Activated naive CD4-positive, alpha-beta T cell treated with anti-CD3 and anti-CD28 coated beads, Interleukin-2, amount 10 ng/mL, durations not matched to agents 7 days and 5 days (primary cell): ENCODE results near the gene PHF19.

Source experiments
- CTCF ChIA-PET: fragments of 350-600 bp; sonication (Branson Sonifier 250); formaldehyde crosslinking; loops from one replicate; lab custom pipeline; 2021; ENCODE audit warnings: antibody characterized with exemption; lab: Charles Lee
- DNase-seq: peaks from one replicate; pipeline ENCODE4 v3.0.0-alpha.2; 2020
- H3K27ac Mint-ChIP-seq: one replicate; pipeline ENCODE4 v1.8.0; 2021; ENCODE audit warnings: mild to moderate bottlenecking, moderate library complexity, mixed read lengths
- H3K27me3 Mint-ChIP-seq: one replicate; pipeline ENCODE4 v1.8.0; 2021; ENCODE audit warnings: mild to moderate bottlenecking, mixed read lengths
- H3K36me3 Mint-ChIP-seq: one replicate; pipeline ENCODE4 v1.8.0; 2021; ENCODE audit warnings: mixed read lengths
- H3K4me1 Mint-ChIP-seq: one replicate; pipeline ENCODE4 v1.8.0; 2021; ENCODE audit warnings: mixed read lengths
- H3K4me3 Mint-ChIP-seq: one replicate; pipeline ENCODE4 v1.8.0; 2021; ENCODE audit warnings: mild to moderate bottlenecking, moderate library complexity, mixed read lengths
- H3K9me3 Mint-ChIP-seq: one replicate; pipeline ENCODE4 v1.8.0; 2021; ENCODE audit warnings: mixed read lengths

PHF19 gene

GRCh38 chr9:120891884-120892747, 15.1 kb upstream of the PHF19 start:
- Mint-ChIP-seq H3K27me3 (no peaks in the 10 kb centered on the region), H3K4me3 (peak overlapping the region; percentile 72), H3K4me1 (peaks cover 94% of the 10 kb centered on the region), H3K9me3 (no peaks in the 10 kb centered on the region), H3K36me3 (peaks cover 22% of the 10 kb centered on the region), H3K27ac (peak overlapping the region; percentile 99)
- CTCF ChIA-PET, result interaction anchor here (1.2 to 4.2 kb wide), 11 partner anchors 11 to 136 kb away, joined by 3 to 31 read pairs (median 6); partner anchors contain the start of gene TRAF1
- peak; percentile 60 for DNase-seq

GRCh38 chr9:120891245-120891883, 14.4 kb upstream of the PHF19 start:
- Mint-ChIP-seq H3K36me3 (peaks cover 19% of the 10 kb centered on the region), H3K4me3 (peak overlapping the region; percentile 72), H3K27ac (peak overlapping the region; percentile 99), H3K27me3 (no peaks in the 10 kb centered on the region), H3K4me1 (peaks cover 94% of the 10 kb centered on the region), H3K9me3 (no peaks in the 10 kb centered on the region)
- CTCF ChIA-PET, result interaction anchor here (1.2 to 4.2 kb wide), 11 partner anchors 11 to 135 kb away, joined by 3 to 31 read pairs (median 6); partner anchors contain the start of gene TRAF1
- DNase-seq, result peak; percentile 84

- CTCF ChIA-PET, result interaction anchor here (0.7 to 4.2 kb wide), 12 partner anchors 11 to 135 kb away, joined by 3 to 31 read pairs (median 6); no protein-coding TSS in a partner anchor
- peak; percentile 60 for DNase-seq
- Mint-ChIP-seq H3K27me3 (no peaks in the 10 kb centered on the region), H3K27ac (peak overlapping the region; percentile 99), H3K36me3 (peaks cover 26% of the 10 kb centered on the region), H3K4me1 (peaks cover 95% of the 10 kb centered on the region), H3K4me3 (peak overlapping the region; percentile 72), H3K9me3 (no peaks in the 10 kb centered on the region)
Observed at GRCh38 chr9:120890320-120891244, 13.6 kb upstream of the PHF19 start.

GRCh38 chr9:120889606-120890271, 12.8 kb upstream of the PHF19 start:
- DNase-seq, result no peak
- Mint-ChIP-seq H3K27me3 (no peaks in the 10 kb centered on the region), H3K4me3 (peak overlapping the region; percentile 72), H3K9me3 (no peaks in the 10 kb centered on the region), H3K27ac (peak overlapping the region; percentile 99), H3K36me3 (peaks cover 26% of the 10 kb centered on the region), H3K4me1 (peaks cover 90% of the 10 kb centered on the region)
- CTCF ChIA-PET, result interaction anchor here (0.7 to 4.2 kb wide), 8 partner anchors 10 to 134 kb away, joined by 3 to 31 read pairs (median 6); no protein-coding TSS in a partner anchor

- Mint-ChIP-seq H3K36me3 (peaks cover 26% of the 10 kb centered on the region), H3K4me1 (peaks cover 90% of the 10 kb centered on the region), H3K27me3 (no peaks in the 10 kb centered on the region), H3K4me3 (no peak overlapping the region), H3K27ac (peak overlapping the region; percentile 99), H3K9me3 (no peaks in the 10 kb centered on the region)
- DNase-seq, result no peak
- CTCF ChIA-PET, result interaction anchor here (2.3 to 4.2 kb wide), 2 partner anchors 9 to 41 kb away, joined by 6 to 31 read pairs; no protein-coding TSS in a partner anchor
Observed at GRCh38 chr9:120888626-120889025, 11.6 kb upstream of the PHF19 start.

- peak overlapping the region; percentile 74 for H3K27ac Mint-ChIP-seq
- H3K4me1 Mint-ChIP-seq, result peaks cover 86% of the 10 kb centered on the region
Observed at GRCh38 chr9:120886490-120886967, 9.5 kb upstream of the PHF19 start.

GRCh38 chr9:120885958-120886357, 9.0 kb upstream of the PHF19 start:
- no peak overlapping the region for H3K4me3 Mint-ChIP-seq
- DNase-seq, result no peak
- no peaks in the 10 kb centered on the region for H3K9me3 Mint-ChIP-seq
- H3K27me3 Mint-ChIP-seq, result no peaks in the 10 kb centered on the region
- peaks cover 85% of the 10 kb centered on the region for H3K4me1 Mint-ChIP-seq
- H3K27ac Mint-ChIP-seq, result no peak overlapping the region
- peaks cover 22% of the 10 kb centered on the region for H3K36me3 Mint-ChIP-seq
- CTCF ChIA-PET, result interaction anchor here (1.0 to 1.9 kb wide), 3 partner anchors 17 to 130 kb away, joined by 3 to 4 read pairs (median 3); no protein-coding TSS in a partner anchor

More at GRCh38 chr9:120886490-120886967, 9.5 kb upstream of the PHF19 start:
- CTCF ChIA-PET, result interaction anchor here (1.4 to 1.9 kb wide), 2 partner anchors 18 to 50 kb away, joined by 3 to 4 read pairs; no protein-coding TSS in a partner anchor
- peaks cover 20% of the 10 kb centered on the region for H3K36me3 Mint-ChIP-seq
- no peaks in the 10 kb centered on the region for H3K9me3 Mint-ChIP-seq
- no peaks in the 10 kb centered on the region for H3K27me3 Mint-ChIP-seq
- no peak overlapping the region for H3K4me3 Mint-ChIP-seq
- DNase-seq, result no peak

- no peak for DNase-seq
- Mint-ChIP-seq H3K9me3 (no peaks in the 10 kb centered on the region), H3K27me3 (no peaks in the 10 kb centered on the region), H3K36me3 (peaks cover 24% of the 10 kb centered on the region), H3K4me3 (no peak overlapping the region), H3K4me1 (peaks cover 85% of the 10 kb centered on the region), H3K27ac (no peak overlapping the region)
- CTCF ChIA-PET, result interaction anchor here (1.0 to 1.9 kb wide), 2 partner anchors 51 to 130 kb away, joined by 3 to 4 read pairs; no protein-coding TSS in a partner anchor
Observed at GRCh38 chr9:120885457-120885856, 8.5 kb upstream of the PHF19 start.

- H3K4me3 Mint-ChIP-seq, result no peak overlapping the region
- DNase-seq, result no peak
- no peaks in the 10 kb centered on the region for H3K9me3 Mint-ChIP-seq
- peaks cover 85% of the 10 kb centered on the region for H3K4me1 Mint-ChIP-seq
- CTCF ChIA-PET, result interaction anchor here (1.8 kb wide), 1 partner anchor 13 kb away, joined by 4 read pairs; no protein-coding TSS in a partner anchor
- H3K27me3 Mint-ChIP-seq, result no peaks in the 10 kb centered on the region
- H3K36me3 Mint-ChIP-seq, result peaks cover 25% of the 10 kb centered on the region
- H3K27ac Mint-ChIP-seq, result no peak overlapping the region
Observed at GRCh38 chr9:120883608-120883996, 6.6 kb upstream of the PHF19 start.

- Mint-ChIP-seq H3K4me1 (peaks cover 85% of the 10 kb centered on the region), H3K9me3 (no peaks in the 10 kb centered on the region), H3K27ac (peak overlapping the region; percentile 63), H3K36me3 (peaks cover 20% of the 10 kb centered on the region), H3K4me3 (no peak overlapping the region), H3K27me3 (no peaks in the 10 kb centered on the region)
- CTCF ChIA-PET, result interaction anchor here (1.8 kb wide), 1 partner anchor 14 kb away, joined by 4 read pairs; no protein-coding TSS in a partner anchor
- DNase-seq, result no peak
Observed at GRCh38 chr9:120882935-120883607, 6.1 kb upstream of the PHF19 start.

- peaks cover 79% of the 10 kb centered on the region for H3K4me1 Mint-ChIP-seq
- peak overlapping the region; percentile 95 for H3K27ac Mint-ChIP-seq
Observed at GRCh38 chr9:120879446-120879845, 2.5 kb upstream of the PHF19 start.

More at GRCh38 chr9:120879446-120879845, 2.5 kb upstream of the PHF19 start:
- no peak for DNase-seq
- Mint-ChIP-seq H3K36me3 (peaks cover 36% of the 10 kb centered on the region), H3K9me3 (no peaks in the 10 kb centered on the region), H3K27me3 (no peaks in the 10 kb centered on the region), H3K4me3 (peak overlapping the region; percentile 82)
- CTCF ChIA-PET, result interaction anchor here (1.1 to 4.5 kb wide), 4 partner anchors 11 to 52 kb away, joined by 3 to 31 read pairs (median 5); no protein-coding TSS in a partner anchor
